ENCODE data around the gene OR6B2. TPM values are rescaled to one million over a fixed set of nuclear protein-coding genes. Genes with fewer than 3 reads are reported as not detected.

The OR6B2 gene
- total RNA-seq, 3 donors from 2014 or later (not counting 1 experiment from before 2014, with no cell fraction given) = not detected

GRCh38 chr2:240023792-240024191 is 6.4 kb downstream of the OR6B2 start:
- Mint-ChIP-seq H3K27me3 (ENCODE audit: low read depth in 2 of 2) (no peaks in the 10 kb centered on the region), H3K36me3 (no peaks in the 10 kb centered on the region), H3K4me1 (peaks cover 25 to 32% of the 10 kb centered on the region in 2 donors), H3K4me3 (peak overlapping the region; percentile 95), H3K9me3 (no peaks in the 10 kb centered on the region), H3K27ac (peak overlapping the region; percentile 90 to 93)
- ATAC-seq (no peak), DNase-seq (no peak)
- H3K4me3 ChIP-seq (ENCODE audit: low read length) = no peak overlapping the region
- WGBS (ENCODE audit: insufficient coverage) = 93% methylated on average over 9 of the region's 9 CpGs
- H3K9me3 ChIP-seq (ENCODE audit: control insufficient read depth, insufficient read depth, low read length) = no peaks in the 10 kb centered on the region
- TF ChIP-seq CTCF (IDR thresholded peaks at IDR 0.05) = no peak
- H3K27ac ChIP-seq (ENCODE audit: low read length) = no peak overlapping the region
- peaks cover 17% of the 10 kb centered on the region for H3K36me3 ChIP-seq (ENCODE audit: control insufficient read depth, insufficient read depth, low read length)
- H3K27me3 ChIP-seq (ENCODE audit: control insufficient read depth, insufficient read depth, low read length) = no peaks in the 10 kb centered on the region
- peaks cover 12% of the 10 kb centered on the region for H3K4me1 ChIP-seq (ENCODE audit: control insufficient read depth, insufficient read depth, low read length)
- intact Hi-C loops (cut with micrococcal nuclease) = no loop called here

GRCh38 chr2:240021488-240022104 is 8.6 kb downstream of the OR6B2 start:
- Mint-ChIP-seq H3K4me3 (no peak overlapping the region), H3K27ac (no peak overlapping the region), H3K27me3 (ENCODE audit: low read depth in 2 of 2) (no peaks in the 10 kb centered on the region), H3K36me3 (no peaks in the 10 kb centered on the region), H3K9me3 (no peaks in the 10 kb centered on the region), H3K4me1 (peaks cover 23 to 40% of the 10 kb centered on the region in 2 donors)
- H3K4me1 ChIP-seq (ENCODE audit: control insufficient read depth, insufficient read depth, low read length) = peaks cover 12% of the 10 kb centered on the region
- no peaks in the 10 kb centered on the region for H3K9me3 ChIP-seq (ENCODE audit: control insufficient read depth, insufficient read depth, low read length)
- no peak overlapping the region for H3K27ac ChIP-seq (ENCODE audit: low read length)
- TF ChIP-seq CTCF (IDR thresholded peaks at IDR 0.05) = peak; percentile 55
- no peaks in the 10 kb centered on the region for H3K27me3 ChIP-seq (ENCODE audit: control insufficient read depth, insufficient read depth, low read length)
- H3K36me3 ChIP-seq (ENCODE audit: control insufficient read depth, insufficient read depth, low read length) = peaks cover 38% of the 10 kb centered on the region
- 72% methylated on average over 8 of the region's 9 CpGs for WGBS (ENCODE audit: insufficient coverage)
- DNase-seq = peak; percentile 48 to 75
- intact Hi-C loops (cut with micrococcal nuclease) = no loop called here
- no peak overlapping the region for H3K4me3 ChIP-seq (ENCODE audit: low read length)
- no peak for ATAC-seq

GRCh38 chr2:240018071-240018750 is 12.0 kb downstream of the OR6B2 start:
- H3K4me1 ChIP-seq (ENCODE audit: control insufficient read depth, insufficient read depth, low read length) = no peaks in the 10 kb centered on the region
- DNase-seq (no peak), ATAC-seq (no peak)
- no peak overlapping the region for H3K4me3 ChIP-seq (ENCODE audit: low read length)
- no peaks in the 10 kb centered on the region for H3K9me3 ChIP-seq (ENCODE audit: control insufficient read depth, insufficient read depth, low read length)
- H3K4me3 Mint-ChIP-seq = no peak overlapping the region
- H3K36me3 ChIP-seq (ENCODE audit: control insufficient read depth, insufficient read depth, low read length) = peaks cover 67% of the 10 kb centered on the region
- no peaks in the 10 kb centered on the region for H3K27me3 ChIP-seq (ENCODE audit: control insufficient read depth, insufficient read depth, low read length)
- intact Hi-C loops (cut with micrococcal nuclease) = no loop called here
- no peaks in the 10 kb centered on the region for H3K36me3 Mint-ChIP-seq
- no peaks in the 10 kb centered on the region for H3K9me3 Mint-ChIP-seq
- peaks cover 5 to 25% of the 10 kb centered on the region in 2 donors for H3K4me1 Mint-ChIP-seq
- 98% methylated on average over 11 of the region's 11 CpGs for WGBS (ENCODE audit: insufficient coverage)
- no peak for TF ChIP-seq CTCF (IDR thresholded peaks at IDR 0.05)
- H3K27ac Mint-ChIP-seq = no peak overlapping the region
- no peak overlapping the region for H3K27ac ChIP-seq (ENCODE audit: low read length)
- no peaks in the 10 kb centered on the region for H3K27me3 Mint-ChIP-seq (ENCODE audit: low read depth in 2 of 2)

Measured in natural killer cell (primary cell).